HCT116 (cell line): Measurements from ENCODE around the gene BAG1. TPM values are rescaled to one million over a fixed set of nuclear protein-coding genes. Genes with fewer than 3 reads are reported as not detected.

ENCODE experiments used
- ATAC-seq: fragments of 200-7000 bp; cut with Tn5 transposase; 2 replicates; pipeline ENCODE4 v1.9.1; 2020; ENCODE audit warnings: mild to moderate bottlenecking, moderate library complexity
- BruUV-seq: library from RNA; stranded (reverse); fragments of 400-500 nt; replicated peaks from 2 replicates; lab custom pipeline; 2021; lab: Mats Ljungman, UMichigan
- CTCF ChIA-PET: fragments of 300-600 bp; sonication (Branson Sonifier 250); formaldehyde crosslinking; loops from one replicate; lab custom pipeline; 2021; ENCODE audit warnings: antibody characterized with exemption; lab: Charles Lee
- POLR2A ChIA-PET: fragments of 300-600, 350-600 bp; sonication (Branson Sonifier 250); formaldehyde crosslinking; loops from one replicate; lab custom pipeline; 2021; ENCODE audit warnings: antibody characterized with exemption; lab: Charles Lee
- RAD21 ChIA-PET, 2 experiments: fragments of 300-600 bp; sonication (Branson Sonifier 250); formaldehyde crosslinking; loops; one replicate each; lab custom pipeline; 2023; ENCODE audit warnings: low total read pairs in 2 of 2; ENCODE audit not compliant: uncharacterized antibody in 2 of 2, unreplicated experiment in 2 of 2, low non-redundant PET in 1 of 2; lab: Charles Lee
- DNase-seq: peaks from one replicate; pipeline ENCODE4 v3.0.0-alpha.2; 2010; ENCODE audit warnings: low read depth, low spot score
- H2AFZ ChIP-seq: fragments of 200-600 bp; shearing (Covaris generic), sonication (generic); 2 replicates; pipeline ENCODE4 v1.6.1; 2017; ENCODE audit warnings: low read depth, mixed run types, mixed read lengths, antibody characterized with exemption, low read length; ENCODE audit not compliant: poor library complexity, severe bottlenecking
- H3K27ac ChIP-seq: 2 replicates; pipeline ENCODE4 v1.5.1; 2012; ENCODE audit warnings: low read depth, low read length
- H3K27me3 ChIP-seq: fragments of 200-600 bp; sonication (generic); 2 replicates; pipeline ENCODE4 v1.6.1; 2016; ENCODE audit warnings: mixed run types, low read length, mixed read lengths; ENCODE audit not compliant: insufficient read depth
- H3K36me3 ChIP-seq, 2 experiments: fragments of 200-500 bp in 1 of 2; fragments of 200-600 bp in 1 of 2; sonication (Bioruptor generic) in 1 of 2; sonication (generic) in 1 of 2; 2 replicates each; pipeline versions ENCODE4 v1.5.1 to v1.6.1; 2014 to 2016; ENCODE audit warnings: low read length in 2 of 2, inconsistent platforms in 1 of 2, mixed read lengths in 1 of 2, mixed run types in 1 of 2; ENCODE audit not compliant: insufficient read depth in 2 of 2, control insufficient read depth in 1 of 2
- H3K4me1 ChIP-seq, 2 experiments: fragments of 200-600 bp in 1 of 2; sonication (generic) in 1 of 2; 2 replicates each; pipeline versions ENCODE4 v1.5.1 to v1.6.1; 2012 to 2017; ENCODE audit warnings: low read length in 2 of 2, inconsistent platforms in 1 of 2, mild to moderate bottlenecking in 1 of 2, mixed read lengths in 1 of 2, mixed run types in 1 of 2, moderate library complexity in 1 of 2; ENCODE audit not compliant: insufficient read depth in 2 of 2, control insufficient read depth in 1 of 2
- H3K4me2 ChIP-seq: fragments of 200-600 bp; sonication (generic); 2 replicates; pipeline ENCODE4 v1.6.1; 2017; ENCODE audit warnings: mixed run types, low read length, mixed read lengths
- H3K4me3 ChIP-seq, 2 experiments: fragments of 200-600 bp in 1 of 2; sonication (generic) in 1 of 2; replicated peaks in 1 of 2; 2 replicates each; pipeline ENCODE4 v1.5.1; 2011 to 2016; ENCODE audit warnings: low read length in 2 of 2, control low read depth in 1 of 2, low read depth in 1 of 2, mild to moderate bottlenecking in 1 of 2, mixed read lengths in 1 of 2, mixed run types in 1 of 2
- H3K79me2 ChIP-seq: fragments of 200-600 bp; sonication (generic); 2 replicates; pipeline ENCODE4 v1.6.1; 2017; ENCODE audit warnings: mild to moderate bottlenecking, mixed run types, low read length, moderate library complexity, mixed read lengths; ENCODE audit not compliant: insufficient read depth
- H3K9ac ChIP-seq: fragments of 200-600 bp; sonication (generic); 2 replicates; pipeline ENCODE4 v1.6.1; 2016; ENCODE audit warnings: low read length, mixed read lengths
- H3K9me2 ChIP-seq: fragments of 200-600 bp; sonication (generic), shearing (Covaris generic); 2 replicates; pipeline ENCODE4 v1.6.1; 2017; ENCODE audit warnings: mixed run types, mild to moderate bottlenecking, moderate library complexity; ENCODE audit not compliant: insufficient read depth
- H3K9me3 ChIP-seq, 2 experiments: fragments of 200-500 bp in 1 of 2; fragments of 200-600 bp in 1 of 2; sonication (Bioruptor generic) in 1 of 2; sonication (generic) in 1 of 2; 2 replicates each; pipeline ENCODE4 v1.6.1; 2014 to 2017; ENCODE audit warnings: low read length in 2 of 2, mixed read lengths in 2 of 2, inconsistent platforms in 1 of 2, low read depth in 1 of 2, mild to moderate bottlenecking in 1 of 2, mixed run types in 1 of 2, moderate library complexity in 1 of 2; ENCODE audit not compliant: control insufficient read depth in 1 of 2, insufficient read depth in 1 of 2
- H4K20me1 ChIP-seq: fragments of 200-600 bp; sonication (generic), shearing (Covaris generic); 2 replicates; pipeline ENCODE4 v1.6.1; 2017; ENCODE audit warnings: mixed run types, mild to moderate bottlenecking, moderate library complexity; ENCODE audit not compliant: insufficient read depth
- CBX3 ChIP-seq: IDR thresholded peaks from 2 replicates; pipeline ENCODE4 v1.6.1; 2012; ENCODE audit warnings: low read depth
- EGR1 ChIP-seq: IDR thresholded peaks from 2 replicates; pipeline ENCODE4 v1.6.1; 2012; ENCODE audit warnings: low read depth
- ELF1 ChIP-seq: IDR thresholded peaks from 2 replicates; pipeline ENCODE4 v1.6.1; 2012; ENCODE audit warnings: low read depth, borderline replicate concordance
- EZH2 ChIP-seq: fragments of 200-600 bp; sonication (generic); IDR thresholded peaks from 2 replicates; pipeline ENCODE4 v1.6.1; 2017; ENCODE audit warnings: antibody characterized with exemption, mixed run types
- EZH2phosphoT487 ChIP-seq: fragments of 200-600 bp; IDR thresholded peaks from 2 replicates; pipeline ENCODE4 v1.6.1; 2018; ENCODE audit warnings: antibody characterized with exemption, borderline replicate concordance
- FOSL1 ChIP-seq: IDR thresholded peaks from 2 replicates; pipeline ENCODE4 v1.6.1; 2012; ENCODE audit warnings: low read depth
- JUND ChIP-seq: IDR thresholded peaks from 2 replicates; pipeline ENCODE4 v1.6.1; 2012
- POLR2A ChIP-seq: IDR thresholded peaks from 2 replicates; pipeline ENCODE4 v1.7.0; 2011; ENCODE audit warnings: borderline replicate concordance; ENCODE audit not compliant: insufficient read depth, insufficient read length; ENCODE audit errors: extremely low read depth
- RAD21 ChIP-seq: IDR thresholded peaks from 2 replicates; pipeline ENCODE4 v1.6.1; 2012; ENCODE audit warnings: low read depth, mild to moderate bottlenecking
- SIN3A ChIP-seq: IDR thresholded peaks from 2 replicates; pipeline ENCODE4 v1.6.1; 2012; ENCODE audit warnings: low read depth
- SP1 ChIP-seq: IDR thresholded peaks from 2 replicates; pipeline ENCODE4 v1.6.1; 2012; ENCODE audit warnings: low read depth
- SRF ChIP-seq: IDR thresholded peaks from 2 replicates; pipeline ENCODE4 v1.6.1; 2012; ENCODE audit warnings: low read depth
- TCF7L2 ChIP-seq: IDR thresholded peaks from 2 replicates; pipeline ENCODE4 v1.7.0; 2011; ENCODE audit warnings: borderline replicate concordance, inconsistent platforms; ENCODE audit not compliant: insufficient read depth, insufficient read length; ENCODE audit errors: extremely low read depth
- YY1 ChIP-seq: IDR thresholded peaks from 2 replicates; pipeline ENCODE4 v1.6.1; 2011; ENCODE audit warnings: low read length, low read depth, moderate library complexity, mild to moderate bottlenecking; ENCODE audit not compliant: insufficient replicate concordance; ENCODE audit errors: extremely low read depth
- ZFX ChIP-seq: fragments of 450-650 bp; IDR thresholded peaks from 2 replicates; pipeline ENCODE4 v1.6.1; 2017
- ZNF274 ChIP-seq: fragments of 200-500 bp; sonication (Bioruptor generic); IDR thresholded peaks from 2 replicates; pipeline ENCODE4 v1.6.1; 2014; ENCODE audit warnings: mild to moderate bottlenecking, low read depth, low read length, inconsistent platforms
- intact Hi-C: fragments of 100-400 bp; cut with micrococcal nuclease; formaldehyde crosslinking; loops from 2 replicates; pipeline ENCODE4 v1.10.0; 2022
- total RNA-seq: library from RNA; stranded (reverse); gene quantifications from one replicate; pipeline ENCODE4 v1.2.1, GENCODE V29; 2021; ENCODE audit not compliant: unreplicated experiment
- TF ChIP-seq, protein P1 (sequence below): IDR thresholded peaks from 2 replicates; pipeline ENCODE4 v1.6.1; 2011; ENCODE audit warnings: mild to moderate bottlenecking, low read length, moderate library complexity; ENCODE audit not compliant: insufficient replicate concordance; ENCODE audit errors: extremely low read depth
- TF ChIP-seq, protein P2 (sequence below), 3 experiments: fragments of 200-600 bp in 1 of 3; sonication (generic) in 1 of 3; IDR thresholded peaks in 2 of 3; conservative IDR thresholded peaks in 1 of 3; 2 replicates each; pipeline ENCODE4 v1.5.1; 2012 to 2017; ENCODE audit warnings: low read depth in 2 of 3, low read length in 2 of 3, antibody characterized with exemption in 1 of 3, borderline replicate concordance in 1 of 3, control low read depth in 1 of 3, mild to moderate bottlenecking in 1 of 3, mixed read lengths in 1 of 3, mixed run types in 1 of 3, moderate library complexity in 1 of 3; ENCODE audit not compliant: insufficient read depth in 1 of 3
- TF ChIP-seq, protein P3 (sequence below): IDR thresholded peaks from 2 replicates; pipeline ENCODE4 v1.6.1; 2012
- TF ChIP-seq, protein P4 (sequence below): IDR thresholded peaks from 2 replicates; pipeline ENCODE4 v1.6.1; 2012; ENCODE audit warnings: low read depth

BAG1 gene
- total RNA-seq, 1 experiment from 2014 or later = 58.2 TPM

DNA sequence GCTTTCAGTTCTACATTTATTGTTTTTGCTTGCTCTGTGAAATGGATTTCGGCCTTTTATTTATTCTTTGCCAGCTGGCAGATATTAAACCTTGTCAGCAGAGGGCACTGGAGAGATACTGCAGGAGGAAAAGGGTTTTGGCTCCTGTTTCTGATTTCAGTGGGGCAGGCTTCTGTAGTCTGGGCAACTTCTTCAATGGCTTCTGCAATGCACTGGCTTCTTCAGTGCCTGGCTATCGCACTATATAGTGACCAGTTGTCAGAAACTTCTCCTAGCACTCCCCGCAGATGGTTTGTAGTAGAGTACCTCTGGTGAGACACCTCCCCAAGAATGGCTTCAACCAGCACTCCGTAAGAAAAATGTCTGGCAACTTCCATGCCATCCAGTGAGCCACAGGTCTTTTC, 22.6 kb upstream of the BAG1 start:
- Histone ChIP-seq H3K4me1 (peaks cover 5 to 19% of the 10 kb centered on the region in 2 experiments; a peak in 2 of 4 replicates), H3K27ac (no peak overlapping the region), H3K9ac (no peak overlapping the region), H3K9me3 (no peaks in the 10 kb centered on the region), H3K4me3 (no peak overlapping the region), H4K20me1 (no peaks in the 10 kb centered on the region), H3K79me2 (peaks cover 18% of the 10 kb centered on the region), H3K27me3 (no peaks in the 10 kb centered on the region), H3K4me2 (no peak overlapping the region), H2AFZ (no peak overlapping the region), H3K9me2 (no peaks in the 10 kb centered on the region), H3K36me3 (peaks cover 2 to 5% of the 10 kb centered on the region in 2 experiments)
- BruUV-seq = no TSS peak
- ChIA-PET CTCF (interaction anchor here (0.8 to 1.8 kb wide), 9 partner anchors 9 to 187 kb away, joined by 3 to 15 read pairs (median 4); partner anchors contain the start of genes BAG1, CHMP5 and NOL6), POLR2A (no interaction called here), RAD21 (no interaction called here)
- intact Hi-C loops = loop anchor here (1.0 to 5.0 kb wide), 3 partner anchors 58 to 435 kb away; no protein-coding TSS in a partner anchor
- TF ChIP-seq FOSL1 = no peak
- no peak for TF ChIP-seq SP1
- no peak for TF ChIP-seq SRF
- TF ChIP-seq EZH2phosphoT487 = no peak
- TF ChIP-seq, protein P1, sequence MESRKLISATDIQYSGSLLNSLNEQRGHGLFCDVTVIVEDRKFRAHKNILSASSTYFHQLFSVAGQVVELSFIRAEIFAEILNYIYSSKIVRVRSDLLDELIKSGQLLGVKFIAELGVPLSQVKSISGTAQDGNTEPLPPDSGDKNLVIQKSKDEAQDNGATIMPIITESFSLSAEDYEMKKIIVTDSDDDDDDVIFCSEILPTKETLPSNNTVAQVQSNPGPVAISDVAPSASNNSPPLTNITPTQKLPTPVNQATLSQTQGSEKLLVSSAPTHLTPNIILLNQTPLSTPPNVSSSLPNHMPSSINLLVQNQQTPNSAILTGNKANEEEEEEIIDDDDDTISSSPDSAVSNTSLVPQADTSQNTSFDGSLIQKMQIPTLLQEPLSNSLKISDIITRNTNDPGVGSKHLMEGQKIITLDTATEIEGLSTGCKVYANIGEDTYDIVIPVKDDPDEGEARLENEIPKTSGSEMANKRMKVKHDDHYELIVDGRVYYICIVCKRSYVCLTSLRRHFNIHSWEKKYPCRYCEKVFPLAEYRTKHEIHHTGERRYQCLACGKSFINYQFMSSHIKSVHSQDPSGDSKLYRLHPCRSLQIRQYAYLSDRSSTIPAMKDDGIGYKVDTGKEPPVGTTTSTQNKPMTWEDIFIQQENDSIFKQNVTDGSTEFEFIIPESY = no peak
- no peak for TF ChIP-seq TCF7L2
- TF ChIP-seq ZNF274 = no peak
- peak; percentile 8 for TF ChIP-seq YY1
- TF ChIP-seq, protein P2, sequence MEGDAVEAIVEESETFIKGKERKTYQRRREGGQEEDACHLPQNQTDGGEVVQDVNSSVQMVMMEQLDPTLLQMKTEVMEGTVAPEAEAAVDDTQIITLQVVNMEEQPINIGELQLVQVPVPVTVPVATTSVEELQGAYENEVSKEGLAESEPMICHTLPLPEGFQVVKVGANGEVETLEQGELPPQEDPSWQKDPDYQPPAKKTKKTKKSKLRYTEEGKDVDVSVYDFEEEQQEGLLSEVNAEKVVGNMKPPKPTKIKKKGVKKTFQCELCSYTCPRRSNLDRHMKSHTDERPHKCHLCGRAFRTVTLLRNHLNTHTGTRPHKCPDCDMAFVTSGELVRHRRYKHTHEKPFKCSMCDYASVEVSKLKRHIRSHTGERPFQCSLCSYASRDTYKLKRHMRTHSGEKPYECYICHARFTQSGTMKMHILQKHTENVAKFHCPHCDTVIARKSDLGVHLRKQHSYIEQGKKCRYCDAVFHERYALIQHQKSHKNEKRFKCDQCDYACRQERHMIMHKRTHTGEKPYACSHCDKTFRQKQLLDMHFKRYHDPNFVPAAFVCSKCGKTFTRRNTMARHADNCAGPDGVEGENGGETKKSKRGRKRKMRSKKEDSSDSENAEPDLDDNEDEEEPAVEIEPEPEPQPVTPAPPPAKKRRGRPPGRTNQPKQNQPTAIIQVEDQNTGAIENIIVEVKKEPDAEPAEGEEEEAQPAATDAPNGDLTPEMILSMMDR (IDR thresholded peaks at IDR 0.05 in 2 of 3, conservative IDR thresholded peaks at IDR 0.05 in 1 of 3; ENCODE audit: borderline replicate concordance in 1 of 3, insufficient read depth in 1 of 3, low read depth in 2 of 3, low read length in 2 of 3) = peak; percentile 71 to 81 (median 80); a peak in 5 of 6 replicates
- no peak for TF ChIP-seq EGR1
- TF ChIP-seq RAD21 = peak; percentile 77
- TF ChIP-seq CBX3 = no peak
- TF ChIP-seq, protein P3, sequence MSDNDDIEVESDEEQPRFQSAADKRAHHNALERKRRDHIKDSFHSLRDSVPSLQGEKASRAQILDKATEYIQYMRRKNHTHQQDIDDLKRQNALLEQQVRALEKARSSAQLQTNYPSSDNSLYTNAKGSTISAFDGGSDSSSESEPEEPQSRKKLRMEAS = no peak
- TF ChIP-seq EZH2 = no peak
- TF ChIP-seq JUND = no peak
- TF ChIP-seq, protein P4, sequence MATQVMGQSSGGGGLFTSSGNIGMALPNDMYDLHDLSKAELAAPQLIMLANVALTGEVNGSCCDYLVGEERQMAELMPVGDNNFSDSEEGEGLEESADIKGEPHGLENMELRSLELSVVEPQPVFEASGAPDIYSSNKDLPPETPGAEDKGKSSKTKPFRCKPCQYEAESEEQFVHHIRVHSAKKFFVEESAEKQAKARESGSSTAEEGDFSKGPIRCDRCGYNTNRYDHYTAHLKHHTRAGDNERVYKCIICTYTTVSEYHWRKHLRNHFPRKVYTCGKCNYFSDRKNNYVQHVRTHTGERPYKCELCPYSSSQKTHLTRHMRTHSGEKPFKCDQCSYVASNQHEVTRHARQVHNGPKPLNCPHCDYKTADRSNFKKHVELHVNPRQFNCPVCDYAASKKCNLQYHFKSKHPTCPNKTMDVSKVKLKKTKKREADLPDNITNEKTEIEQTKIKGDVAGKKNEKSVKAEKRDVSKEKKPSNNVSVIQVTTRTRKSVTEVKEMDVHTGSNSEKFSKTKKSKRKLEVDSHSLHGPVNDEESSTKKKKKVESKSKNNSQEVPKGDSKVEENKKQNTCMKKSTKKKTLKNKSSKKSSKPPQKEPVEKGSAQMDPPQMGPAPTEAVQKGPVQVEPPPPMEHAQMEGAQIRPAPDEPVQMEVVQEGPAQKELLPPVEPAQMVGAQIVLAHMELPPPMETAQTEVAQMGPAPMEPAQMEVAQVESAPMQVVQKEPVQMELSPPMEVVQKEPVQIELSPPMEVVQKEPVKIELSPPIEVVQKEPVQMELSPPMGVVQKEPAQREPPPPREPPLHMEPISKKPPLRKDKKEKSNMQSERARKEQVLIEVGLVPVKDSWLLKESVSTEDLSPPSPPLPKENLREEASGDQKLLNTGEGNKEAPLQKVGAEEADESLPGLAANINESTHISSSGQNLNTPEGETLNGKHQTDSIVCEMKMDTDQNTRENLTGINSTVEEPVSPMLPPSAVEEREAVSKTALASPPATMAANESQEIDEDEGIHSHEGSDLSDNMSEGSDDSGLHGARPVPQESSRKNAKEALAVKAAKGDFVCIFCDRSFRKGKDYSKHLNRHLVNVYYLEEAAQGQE = no peak
- TF ChIP-seq ZFX = no peak
- no peak for TF ChIP-seq ELF1
- TF ChIP-seq POLR2A = no peak
- TF ChIP-seq SIN3A = no peak
- ATAC-seq (0 out of 2 replicates have a peak, but pooled peaks have one; percentile 13), DNase-seq (peak; percentile 46)
